GM23338 (cell line): Measurements from ENCODE around the gene B4GALT2. TPM values are rescaled to one million over a fixed set of nuclear protein-coding genes. Genes with fewer than 3 reads are reported as not detected.

Source experiments
- ATAC-seq: fragments of 200-7000 bp; cut with Tn5 transposase; 3 replicates; pipeline ENCODE4 v1.9.1; 2020
- DNase-seq: peaks from one replicate; pipeline ENCODE4 v3.0.0-alpha.2; 2015; ENCODE audit warnings: low spot score
- H2AFZ ChIP-seq: fragments of 200-600 bp; sonication (generic); 2 replicates; pipeline ENCODE4 v1.8.0; 2016; ENCODE audit warnings: antibody characterized with exemption, mild to moderate bottlenecking, moderate library complexity
- H3F3A ChIP-seq: fragments of 200-600 bp; sonication (generic); replicated peaks from 2 replicates; pipeline ENCODE4 v1.8.0; 2017; ENCODE audit warnings: antibody characterized with exemption, mixed run types, low read depth
- H3K27ac ChIP-seq: fragments of 200-600 bp; sonication (generic); 2 replicates; pipeline ENCODE4 v1.6.1; 2016; ENCODE audit warnings: low read depth
- H3K27me3 ChIP-seq: fragments of 200-600 bp; sonication (generic); 2 replicates; pipeline ENCODE4 v1.8.0; 2016; ENCODE audit warnings: mild to moderate bottlenecking, mixed run types, moderate library complexity; ENCODE audit not compliant: insufficient read depth
- H3K36me3 ChIP-seq: fragments of 200-600 bp; sonication (generic); 2 replicates; pipeline ENCODE4 v1.8.0; 2016; ENCODE audit warnings: mild to moderate bottlenecking; ENCODE audit not compliant: insufficient read depth
- H3K4me1 ChIP-seq: fragments of 200-600 bp; sonication (generic); 2 replicates; pipeline ENCODE4 v1.8.0; 2016; ENCODE audit warnings: mild to moderate bottlenecking, moderate library complexity; ENCODE audit not compliant: insufficient read depth
- H3K4me2 ChIP-seq: fragments of 200-600 bp; sonication (generic); 2 replicates; pipeline ENCODE4 v1.7.1; 2017; ENCODE audit warnings: mixed run types
- H3K4me3 ChIP-seq: fragments of 200-600 bp; sonication (generic); 2 replicates; pipeline ENCODE4 v1.6.1; 2016; ENCODE audit warnings: mixed run types
- H3K79me2 ChIP-seq: fragments of 200-600 bp; sonication (generic); replicated peaks from 2 replicates; pipeline ENCODE4 v1.8.0; 2017; ENCODE audit warnings: mild to moderate bottlenecking; ENCODE audit not compliant: insufficient read depth
- H3K9me2 ChIP-seq: fragments of 200-600 bp; sonication (generic); 2 replicates; pipeline ENCODE4 v1.8.0; 2017; ENCODE audit not compliant: insufficient read depth
- H4K20me1 ChIP-seq: fragments of 200-600 bp; sonication (generic); replicated peaks from 2 replicates; pipeline ENCODE4 v1.8.0; 2017; ENCODE audit warnings: mild to moderate bottlenecking; ENCODE audit not compliant: insufficient read depth
- H3K27ac Mint-ChIP-seq: 2 replicates; pipeline ENCODE4 v1.8.0; 2020; ENCODE audit warnings: inconsistent platforms, mild to moderate bottlenecking, moderate library complexity, mixed read lengths
- H3K27me3 Mint-ChIP-seq: 3 replicates; pipeline ENCODE4 v1.8.0; 2022; ENCODE audit warnings: low read depth, mild to moderate bottlenecking, moderate library complexity, mixed read lengths, inconsistent platforms; ENCODE audit not compliant: insufficient read depth, poor library complexity
- H3K36me3 Mint-ChIP-seq: 3 replicates; pipeline ENCODE4 v1.8.0; 2021; ENCODE audit warnings: low read depth, mild to moderate bottlenecking, inconsistent platforms, moderate library complexity, mixed read lengths
- H3K4me1 Mint-ChIP-seq: 3 replicates; pipeline ENCODE4 v1.8.0; 2020; ENCODE audit warnings: mild to moderate bottlenecking, inconsistent platforms, mixed read lengths
- H3K4me3 Mint-ChIP-seq: 3 replicates; pipeline ENCODE4 v1.8.0; 2021; ENCODE audit warnings: moderate library complexity, mild to moderate bottlenecking, inconsistent platforms, mixed read lengths
- H3K9me3 Mint-ChIP-seq: 3 replicates; pipeline ENCODE4 v1.8.0; 2020; ENCODE audit warnings: moderate library complexity, mild to moderate bottlenecking, inconsistent platforms, mixed read lengths
- CREB1 ChIP-seq: fragments of 250-450 bp; sonication (Bioruptor Pico); IDR thresholded peaks from 2 replicates; pipeline ENCODE4 v1.5.0; 2020; ENCODE audit warnings: low read depth, mild to moderate bottlenecking, moderate library complexity
- CTCF ChIP-seq, 2 experiments: fragments of 200-600 bp in 1 of 2; sonication (generic) in 1 of 2; conservative IDR thresholded peaks; 2 replicates each; pipeline versions ENCODE4 v1.5.1 to v1.6.1; 2016 to 2017; ENCODE audit warnings: antibody characterized with exemption in 2 of 2, low read depth in 2 of 2, mild to moderate bottlenecking in 2 of 2, moderate library complexity in 1 of 2
- EZH2 ChIP-seq: fragments of 200-600 bp; sonication (generic); IDR thresholded peaks from one replicate; pipeline ENCODE4 v1.8.0; 2017; ENCODE audit warnings: antibody characterized with exemption, mild to moderate bottlenecking, low read depth; ENCODE audit not compliant: unreplicated experiment
- JUNB ChIP-seq: IDR thresholded peaks from one replicate; pipeline ENCODE4 v1.6.1; 2016; ENCODE audit warnings: antibody characterized with exemption; ENCODE audit not compliant: unreplicated experiment
- NANOG ChIP-seq: IDR thresholded peaks from 2 replicates; pipeline ENCODE4 v1.6.1; 2016; ENCODE audit warnings: antibody characterized with exemption, borderline replicate concordance
- POLR2AphosphoS5 ChIP-seq: IDR thresholded peaks from 2 replicates; pipeline ENCODE4 v1.6.1; 2016; ENCODE audit warnings: antibody characterized with exemption, low read depth
- REST ChIP-seq: IDR thresholded peaks from one replicate; pipeline ENCODE4 v1.6.1; 2018; ENCODE audit warnings: antibody characterized with exemption; ENCODE audit not compliant: unreplicated experiment
- ZNF331 ChIP-seq: fragments of 250-450 bp; sonication (Bioruptor Pico); IDR thresholded peaks from 2 replicates; pipeline ENCODE4 v1.5.0; 2020; ENCODE audit warnings: low read depth, mild to moderate bottlenecking, moderate library complexity
- ZNF462 ChIP-seq: fragments of 250-450 bp; sonication (Bioruptor Pico); IDR thresholded peaks from 2 replicates; pipeline ENCODE4 v1.5.0; 2020; ENCODE audit warnings: mild to moderate bottlenecking, moderate library complexity
- polyA plus RNA-seq: library from polyadenylated mRNA; unstranded; fragments of >200 nt; fragmentation: Nextera tagmentation; extraction: Ambion mirVana; gene quantifications from 2 replicates; pipeline ENCODE4 v1.2.1, GENCODE V29; 2016
- total RNA-seq: library from RNA; depleted of rRNA; stranded (reverse); fragments of >200 nt; shearing (Covaris generic); gene quantifications from 2 replicates; pipeline ENCODE4 v1.2.3, GENCODE V29; 2014

The B4GALT2 gene
- total and polyA plus RNA-seq, 2 experiments from 2014 or later: 22.4 to 63.1 TPM

- peaks cover 26% of the 10 kb centered on the region for H3K27me3 Mint-ChIP-seq
- Histone ChIP-seq H3K27me3 (0 out of 2 replicates have a peak, but pooled peaks cover 5% of the 10 kb centered on the region), H3K27ac (no peak overlapping the region), H3K4me1 (no peaks in the 10 kb centered on the region; the same call in 1 of the 2 replicates), H3F3A (peaks cover 15% of the 10 kb centered on the region), H3K4me2 (no peak overlapping the region), H3K4me3 (no peak overlapping the region), H3K36me3 (no peaks in the 10 kb centered on the region), H2AFZ (no peak overlapping the region), H4K20me1 (no peaks in the 10 kb centered on the region; the same call in 1 of the 2 replicates), H3K9me2 (no peaks in the 10 kb centered on the region), H3K79me2 (no peaks in the 10 kb centered on the region)
- H3K4me3 Mint-ChIP-seq: no peak overlapping the region
- DNase-seq (no peak), ATAC-seq (no peak)
- H3K4me1 Mint-ChIP-seq: peaks cover 11% of the 10 kb centered on the region; the same call in 2 of the 3 replicates
- no peaks in the 10 kb centered on the region for H3K9me3 Mint-ChIP-seq
- TF ChIP-seq CREB1 (CRISPR knock-in tag) (no peak), CTCF (conservative IDR thresholded peaks at IDR 0.05; ENCODE audit: low read depth in 2 of 2) (peak; percentile 15 to 40; a peak in 3 of 4 replicates), EZH2 (no peak)
- no peak overlapping the region for H3K27ac Mint-ChIP-seq
- H3K36me3 Mint-ChIP-seq: peaks cover 29% of the 10 kb centered on the region
Measured at GRCh38 chr1:43986712-43987111, 7.7 kb downstream of the B4GALT2 start.

GRCh38 chr1:43987159-43987902, 8.3 kb downstream of the B4GALT2 start:
- Histone ChIP-seq H3K79me2 (no peaks in the 10 kb centered on the region), H3K4me3 (no peak overlapping the region), H2AFZ (no peak overlapping the region), H3K9me2 (no peaks in the 10 kb centered on the region), H3K27ac (no peak overlapping the region), H3K4me2 (no peak overlapping the region), H4K20me1 (no peaks in the 10 kb centered on the region; the same call in 1 of the 2 replicates), H3F3A (peaks cover 18% of the 10 kb centered on the region), H3K27me3 (0 out of 2 replicates have a peak, but pooled peaks cover 5% of the 10 kb centered on the region), H3K4me1 (peaks cover 1% of the 10 kb centered on the region), H3K36me3 (no peaks in the 10 kb centered on the region)
- peaks cover 31% of the 10 kb centered on the region for H3K27me3 Mint-ChIP-seq
- H3K9me3 Mint-ChIP-seq: no peaks in the 10 kb centered on the region
- DNase-seq (no peak), ATAC-seq (no peak)
- peaks cover 29% of the 10 kb centered on the region for H3K36me3 Mint-ChIP-seq
- no peak overlapping the region for H3K27ac Mint-ChIP-seq
- peaks cover 12% of the 10 kb centered on the region; the same call in 2 of the 3 replicates for H3K4me1 Mint-ChIP-seq
- H3K4me3 Mint-ChIP-seq: no peak overlapping the region; the same call in 2 of the 3 replicates
- TF ChIP-seq POLR2AphosphoS5: no peak
- TF ChIP-seq REST: no peak
- no peak for TF ChIP-seq ZNF462 (CRISPR knock-in tag)
- TF ChIP-seq CREB1 (CRISPR knock-in tag): no peak
- TF ChIP-seq NANOG: no peak
- no peak for TF ChIP-seq ZNF331 (CRISPR knock-in tag)
- no peak for TF ChIP-seq JUNB
